ENCODE results near the gene PRPH.

The PRPH gene

GRCh38 chr12:49292729-49293055, 2.3 kb upstream of the PRPH start:
- H3K36me3 ChIP-seq (replicated peaks; ENCODE audit: insufficient read depth, low read length): no peaks in the 10 kb centered on the region
- H3K9me2 ChIP-seq (replicated peaks; ENCODE audit: insufficient read depth, low read length): no peaks in the 10 kb centered on the region
- peaks cover 61% of the 10 kb centered on the region for H3K27me3 ChIP-seq (replicated peaks; ENCODE audit: insufficient read depth, low read length)
- no peak overlapping the region for H3K4me2 ChIP-seq (ENCODE audit: low read depth, low read length)
- H4K20me1 ChIP-seq (ENCODE audit: insufficient read depth, low read length): no peaks in the 10 kb centered on the region
- no peak overlapping the region for H2AFZ ChIP-seq (ENCODE audit: low read length)
- H3K9me3 ChIP-seq (replicated peaks; ENCODE audit: insufficient read depth, low read length): no peaks in the 10 kb centered on the region
- peaks cover 7% of the 10 kb centered on the region; the same call in 1 of the 2 replicates for H3K4me1 ChIP-seq (ENCODE audit: low read length)
- TF ChIP-seq CTCF (IDR thresholded peaks at IDR 0.05; ENCODE audit: low read length): no peak
- no peak for TF ChIP-seq EZH2phosphoT487 (IDR thresholded peaks at IDR 0.05; ENCODE audit: low read length)
- no peak for TF ChIP-seq EZH2 (optimal IDR thresholded peaks at IDR 0.05; ENCODE audit: low read depth, low read length)
- no peak overlapping the region for H3K4me3 ChIP-seq (ENCODE audit: low read length)
- H3K27ac ChIP-seq (ENCODE audit: low read length): no peak overlapping the region
- no peaks in the 10 kb centered on the region for H3K79me2 ChIP-seq (ENCODE audit: low read length)
- H3K9ac ChIP-seq (ENCODE audit: low read length): no peak overlapping the region
- DNase-seq: no peak
- no peaks in the 10 kb centered on the region for H3F3A ChIP-seq (ENCODE audit: insufficient read depth, low read length)

- no peaks in the 10 kb centered on the region for H3K79me2 ChIP-seq (ENCODE audit: low read length)
- no peaks in the 10 kb centered on the region for H3K9me3 ChIP-seq (replicated peaks; ENCODE audit: insufficient read depth, low read length)
- no peak overlapping the region for H3K9ac ChIP-seq (ENCODE audit: low read length)
- peaks cover 61% of the 10 kb centered on the region for H3K27me3 ChIP-seq (replicated peaks; ENCODE audit: insufficient read depth, low read length)
- H3K4me2 ChIP-seq (ENCODE audit: low read depth, low read length): no peak overlapping the region
- H3F3A ChIP-seq (ENCODE audit: insufficient read depth, low read length): no peaks in the 10 kb centered on the region
- DNase-seq: no peak
- peaks cover 7% of the 10 kb centered on the region; the same call in 1 of the 2 replicates for H3K4me1 ChIP-seq (ENCODE audit: low read length)
- TF ChIP-seq EZH2phosphoT487 (IDR thresholded peaks at IDR 0.05; ENCODE audit: low read length) (no peak), EZH2 (optimal IDR thresholded peaks at IDR 0.05; ENCODE audit: low read depth, low read length) (no peak), CTCF (IDR thresholded peaks at IDR 0.05; ENCODE audit: low read length) (no peak)
- H2AFZ ChIP-seq (ENCODE audit: low read length): no peak overlapping the region
- no peaks in the 10 kb centered on the region for H3K9me2 ChIP-seq (replicated peaks; ENCODE audit: insufficient read depth, low read length)
- H3K36me3 ChIP-seq (replicated peaks; ENCODE audit: insufficient read depth, low read length): no peaks in the 10 kb centered on the region
- no peak overlapping the region for H3K27ac ChIP-seq (ENCODE audit: low read length)
- H4K20me1 ChIP-seq (ENCODE audit: insufficient read depth, low read length): no peaks in the 10 kb centered on the region
- H3K4me3 ChIP-seq (ENCODE audit: low read length): no peak overlapping the region
Observed at GRCh38 chr12:49293056-49293956, 1.6 kb upstream of the PRPH start.

GRCh38 chr12:49294086-49294803, 702 bp upstream of the PRPH start:
- Histone ChIP-seq H3F3A (ENCODE audit: insufficient read depth, low read length) (no peaks in the 10 kb centered on the region), H4K20me1 (ENCODE audit: insufficient read depth, low read length) (no peaks in the 10 kb centered on the region), H3K4me1 (ENCODE audit: low read length) (peaks cover 7% of the 10 kb centered on the region; the same call in 1 of the 2 replicates), H3K9ac (ENCODE audit: low read length) (no peak overlapping the region), H3K4me3 (ENCODE audit: low read length) (no peak overlapping the region), H3K9me2 (replicated peaks; ENCODE audit: insufficient read depth, low read length) (no peaks in the 10 kb centered on the region), H2AFZ (ENCODE audit: low read length) (no peak overlapping the region), H3K27ac (ENCODE audit: low read length) (no peak overlapping the region), H3K79me2 (ENCODE audit: low read length) (no peaks in the 10 kb centered on the region), H3K9me3 (replicated peaks; ENCODE audit: insufficient read depth, low read length) (no peaks in the 10 kb centered on the region), H3K36me3 (replicated peaks; ENCODE audit: insufficient read depth, low read length) (no peaks in the 10 kb centered on the region), H3K4me2 (ENCODE audit: low read depth, low read length) (no peak overlapping the region), H3K27me3 (replicated peaks; ENCODE audit: insufficient read depth, low read length) (peaks cover 68% of the 10 kb centered on the region)
- TF ChIP-seq EZH2 (optimal IDR thresholded peaks at IDR 0.05; ENCODE audit: low read depth, low read length) (no peak), CTCF (IDR thresholded peaks at IDR 0.05; ENCODE audit: low read length) (no peak), EZH2phosphoT487 (IDR thresholded peaks at IDR 0.05; ENCODE audit: low read length) (no peak)
- no peak for DNase-seq

Measured in MM.1S (cell line).